ENCODE measurements around the gene NOX5. TPM values are rescaled to one million over a fixed set of nuclear protein-coding genes. Genes with fewer than 3 reads are reported as not detected.

NOX5 gene
- total RNA-seq, 1 experiment from 2014 or later, result not detected

GRCh38 chr15:69002783-69003182, 11.7 kb upstream of the NOX5 start:
- intact Hi-C loops (cut with micrococcal nuclease; ENCODE audit: unreplicated experiment), result no loop called here
- ChIA-PET CTCF (no interaction called here), POLR2A (ENCODE audit: low non-redundant PET) (no interaction called here)

GRCh38 chr15:69004011-69004410, 10.5 kb upstream of the NOX5 start:
- POLR2A ChIA-PET (ENCODE audit: low non-redundant PET), result no interaction called here
- Histone ChIP-seq H3K36me3 (ENCODE audit: insufficient read depth, low read length, poor library complexity, severe bottlenecking) (no peaks in the 10 kb centered on the region), H3K27ac (ENCODE audit: low read depth, low read length, poor library complexity, severe bottlenecking) (no peak overlapping the region), H3K4me1 (ENCODE audit: insufficient read depth, low read length, poor library complexity, severe bottlenecking) (no peaks in the 10 kb centered on the region), H3K4me3 (ENCODE audit: low read depth, low read length, poor library complexity, severe bottlenecking) (no peak overlapping the region), H3K9me3 (ENCODE audit: low read depth, low read length, poor library complexity, severe bottlenecking) (peaks cover 7% of the 10 kb centered on the region), H3K27me3 (replicated peaks; ENCODE audit: insufficient read depth, low read depth, low read length, poor library complexity) (no peaks in the 10 kb centered on the region)
- no peak for DNase-seq (ENCODE audit: low spot score)
- BruUV-seq (replicated peaks), result no TSS peak
- TF ChIP-seq CTCF (conservative IDR thresholded peaks at IDR 0.05; ENCODE audit: low read depth, low read length), result no peak
- TF ChIP-seq EZH2 (IDR thresholded peaks at IDR 0.05; ENCODE audit: borderline replicate concordance, low read depth, low read length, poor library complexity, severe bottlenecking), result no peak
- intact Hi-C loops (cut with micrococcal nuclease; ENCODE audit: unreplicated experiment), result no loop called here
- CTCF ChIA-PET, result no interaction called here

More at GRCh38 chr15:69002783-69003182, 11.7 kb upstream of the NOX5 start:
- Histone ChIP-seq H3K27ac (ENCODE audit: low read depth, low read length, poor library complexity, severe bottlenecking) (no peak overlapping the region), H3K9me3 (ENCODE audit: low read depth, low read length, poor library complexity, severe bottlenecking) (peaks cover 5% of the 10 kb centered on the region), H3K27me3 (replicated peaks; ENCODE audit: insufficient read depth, low read depth, low read length, poor library complexity) (no peaks in the 10 kb centered on the region), H3K4me3 (ENCODE audit: low read depth, low read length, poor library complexity, severe bottlenecking) (no peak overlapping the region), H3K36me3 (ENCODE audit: insufficient read depth, low read length, poor library complexity, severe bottlenecking) (no peaks in the 10 kb centered on the region), H3K4me1 (ENCODE audit: insufficient read depth, low read length, poor library complexity, severe bottlenecking) (no peaks in the 10 kb centered on the region)
- no peak for TF ChIP-seq EZH2 (IDR thresholded peaks at IDR 0.05; ENCODE audit: borderline replicate concordance, low read depth, low read length, poor library complexity, severe bottlenecking)
- TF ChIP-seq CTCF (conservative IDR thresholded peaks at IDR 0.05; ENCODE audit: low read depth, low read length), result no peak
- no TSS peak for BruUV-seq (replicated peaks)
- DNase-seq (ENCODE audit: low spot score), result no peak

- Histone ChIP-seq H3K27ac (ENCODE audit: low read depth, low read length, poor library complexity, severe bottlenecking) (no peak overlapping the region), H3K27me3 (replicated peaks; ENCODE audit: insufficient read depth, low read depth, low read length, poor library complexity) (no peaks in the 10 kb centered on the region), H3K36me3 (ENCODE audit: insufficient read depth, low read length, poor library complexity, severe bottlenecking) (no peaks in the 10 kb centered on the region), H3K4me1 (ENCODE audit: insufficient read depth, low read length, poor library complexity, severe bottlenecking) (no peaks in the 10 kb centered on the region), H3K4me3 (ENCODE audit: low read depth, low read length, poor library complexity, severe bottlenecking) (no peak overlapping the region), H3K9me3 (ENCODE audit: low read depth, low read length, poor library complexity, severe bottlenecking) (peaks cover 7% of the 10 kb centered on the region)
- intact Hi-C loops (cut with micrococcal nuclease; ENCODE audit: unreplicated experiment), result no loop called here
- ChIA-PET CTCF (no interaction called here), POLR2A (ENCODE audit: low non-redundant PET) (no interaction called here)
- DNase-seq (ENCODE audit: low spot score), result no peak
- TF ChIP-seq CTCF (conservative IDR thresholded peaks at IDR 0.05; ENCODE audit: low read depth, low read length), result no peak
- TF ChIP-seq EZH2 (IDR thresholded peaks at IDR 0.05; ENCODE audit: borderline replicate concordance, low read depth, low read length, poor library complexity, severe bottlenecking), result no peak
- BruUV-seq (replicated peaks), result no TSS peak
These were observed 6.4 kb upstream of the NOX5 start for GRCh38 chr15:69008056-69008455.
